Coronary artery (tissue), 2 donors: ENCODE data around the gene ADCY9.

ENCODE experiments used
- DNase-seq: peaks from one replicate; pipeline ENCODE4 v3.0.0-alpha.2; 2017; ENCODE audit warnings: low spot score
- H3K27ac ChIP-seq, 2 donors: fragments of 200-600 bp; sonication (generic); one replicate each; pipeline ENCODE4 v1.5.1; 2016 to 2019
- H3K4me3 ChIP-seq: fragments of 200-600 bp; sonication (generic); 2 replicates; pipeline ENCODE4 v1.5.1; 2016; ENCODE audit warnings: mild to moderate bottlenecking, moderate library complexity
- TF ChIP-seq, protein P1 (sequence below): fragments of 200-600 bp; sonication (generic); IDR thresholded peaks from one replicate; pipeline ENCODE4 v1.5.1; 2019; ENCODE audit warnings: antibody characterized with exemption

ADCY9 gene

DNA sequence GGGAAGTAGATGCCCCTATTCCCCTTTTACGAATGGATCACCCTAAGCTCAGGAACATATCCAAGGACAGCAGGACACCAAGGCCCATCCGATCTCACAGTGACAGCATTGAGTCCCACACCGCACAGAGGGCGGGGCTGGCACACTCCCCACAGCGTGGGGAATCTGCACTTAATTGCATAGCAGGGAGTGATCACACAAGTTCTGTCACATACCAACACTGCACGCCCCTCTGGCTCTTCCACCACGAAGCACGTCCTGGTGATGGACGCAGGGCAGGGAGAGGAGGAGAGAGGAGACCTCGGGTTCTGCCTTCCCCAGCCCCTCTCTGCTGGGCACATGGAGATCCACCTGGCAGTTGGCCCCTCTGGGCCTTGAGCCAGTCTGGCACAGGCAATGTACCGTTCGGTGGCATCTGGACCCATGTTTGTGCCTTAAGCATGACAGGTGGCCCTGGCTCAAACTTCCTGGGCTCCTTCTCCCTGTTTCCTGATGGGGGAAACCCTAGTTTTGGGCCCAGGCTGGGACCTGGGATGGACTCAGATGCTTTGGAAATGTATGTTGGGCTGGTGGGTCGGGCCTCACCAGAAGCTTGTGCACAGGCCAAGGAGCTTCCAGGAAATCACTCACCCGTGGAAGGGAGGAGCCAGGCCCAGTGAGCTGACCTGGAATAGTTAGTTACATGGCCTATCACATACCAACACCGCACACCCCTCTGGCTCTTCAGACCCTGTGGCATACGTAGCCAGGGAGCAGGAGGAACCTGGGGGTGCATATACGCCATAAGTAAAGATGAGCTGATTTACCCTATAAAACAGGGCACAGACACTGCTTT lies 200.6 kb downstream of the ADCY9 start:
- Histone ChIP-seq H3K4me3 (no peak overlapping the region), H3K27ac (no peak overlapping the region)
- TF ChIP-seq, protein P1, sequence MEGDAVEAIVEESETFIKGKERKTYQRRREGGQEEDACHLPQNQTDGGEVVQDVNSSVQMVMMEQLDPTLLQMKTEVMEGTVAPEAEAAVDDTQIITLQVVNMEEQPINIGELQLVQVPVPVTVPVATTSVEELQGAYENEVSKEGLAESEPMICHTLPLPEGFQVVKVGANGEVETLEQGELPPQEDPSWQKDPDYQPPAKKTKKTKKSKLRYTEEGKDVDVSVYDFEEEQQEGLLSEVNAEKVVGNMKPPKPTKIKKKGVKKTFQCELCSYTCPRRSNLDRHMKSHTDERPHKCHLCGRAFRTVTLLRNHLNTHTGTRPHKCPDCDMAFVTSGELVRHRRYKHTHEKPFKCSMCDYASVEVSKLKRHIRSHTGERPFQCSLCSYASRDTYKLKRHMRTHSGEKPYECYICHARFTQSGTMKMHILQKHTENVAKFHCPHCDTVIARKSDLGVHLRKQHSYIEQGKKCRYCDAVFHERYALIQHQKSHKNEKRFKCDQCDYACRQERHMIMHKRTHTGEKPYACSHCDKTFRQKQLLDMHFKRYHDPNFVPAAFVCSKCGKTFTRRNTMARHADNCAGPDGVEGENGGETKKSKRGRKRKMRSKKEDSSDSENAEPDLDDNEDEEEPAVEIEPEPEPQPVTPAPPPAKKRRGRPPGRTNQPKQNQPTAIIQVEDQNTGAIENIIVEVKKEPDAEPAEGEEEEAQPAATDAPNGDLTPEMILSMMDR, result no peak
- DNase-seq, result no peak

DNA sequence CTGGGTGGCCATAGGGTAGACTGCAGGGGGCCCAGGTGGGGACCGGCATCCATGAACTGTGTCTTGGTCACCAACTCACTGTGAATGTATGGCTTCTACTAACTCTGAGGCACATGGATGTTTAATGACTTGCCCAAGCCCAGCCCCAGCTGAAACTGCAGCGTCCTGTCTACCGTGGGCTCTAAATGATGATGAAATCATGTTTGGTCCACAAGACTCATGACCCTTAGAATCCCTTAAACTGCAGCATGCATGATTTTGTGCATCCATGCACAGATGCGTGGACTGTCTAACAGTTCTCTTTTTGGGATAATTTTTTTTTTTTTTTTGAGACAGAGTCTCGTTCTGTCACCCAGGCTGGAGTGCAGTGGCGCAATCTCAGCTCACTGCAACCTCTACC lies 203.3 kb downstream of the ADCY9 start:
- DNase-seq, result no peak
- TF ChIP-seq, protein P1, result no peak
- no peak overlapping the region for H3K4me3 ChIP-seq
- no peak overlapping the region for H3K27ac ChIP-seq
